HG03066 (cell line): ENCODE results near the gene DYNC1I2.
"Not testable (repeated sequence)": the region's sequence is repeated elsewhere in the genome, so short reads cannot be mapped to it uniquely, and the experiment has no call there.

Source experiments
- ATAC-seq: cut with Tn5 transposase; IDR thresholded peaks from one replicate; pipeline ENCODE4 v1.9.1; 2021; ENCODE audit warnings: low read depth; ENCODE audit not compliant: unreplicated experiment

DYNC1I2 gene

DNA sequence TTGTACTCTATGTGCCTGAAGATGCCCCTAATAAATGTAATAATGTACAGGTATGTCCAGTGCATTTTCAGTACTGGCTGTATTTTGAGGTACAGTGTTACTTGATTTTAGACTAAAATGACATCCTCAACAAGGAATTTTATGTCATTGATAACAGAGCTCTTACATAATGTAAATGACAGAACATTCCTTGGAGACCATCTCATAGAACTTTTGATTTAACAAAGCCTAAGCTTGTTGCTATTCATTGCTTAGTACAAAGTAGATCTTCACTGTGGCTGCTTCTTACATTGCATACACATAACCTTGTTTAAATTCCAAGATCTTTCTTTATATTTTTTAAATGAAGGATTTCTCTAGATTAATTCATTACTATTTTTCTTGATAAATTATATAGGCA lies 24.1 kb downstream of the DYNC1I2 start:
- ATAC-seq, result no peak

DNA sequence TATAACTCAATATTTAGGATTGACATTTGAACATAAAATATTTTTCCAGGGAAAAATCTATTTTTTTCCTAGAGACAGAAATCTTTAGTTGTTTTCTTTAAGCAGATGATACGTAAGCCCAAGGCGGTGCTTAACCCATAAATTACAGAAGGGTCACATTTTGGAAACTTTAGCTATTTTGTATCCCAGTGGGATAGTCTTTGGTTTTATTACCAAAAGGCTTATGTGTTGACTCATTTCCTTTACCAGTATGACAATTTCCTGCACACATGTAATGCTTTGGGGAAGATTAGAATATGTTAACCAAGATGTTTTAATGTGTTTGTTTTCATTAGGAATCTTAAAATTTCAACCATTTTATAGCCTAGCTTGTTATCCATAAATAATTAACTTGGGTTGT lies 24.8 kb downstream of the DYNC1I2 start:
- ATAC-seq, result no peak

DNA sequence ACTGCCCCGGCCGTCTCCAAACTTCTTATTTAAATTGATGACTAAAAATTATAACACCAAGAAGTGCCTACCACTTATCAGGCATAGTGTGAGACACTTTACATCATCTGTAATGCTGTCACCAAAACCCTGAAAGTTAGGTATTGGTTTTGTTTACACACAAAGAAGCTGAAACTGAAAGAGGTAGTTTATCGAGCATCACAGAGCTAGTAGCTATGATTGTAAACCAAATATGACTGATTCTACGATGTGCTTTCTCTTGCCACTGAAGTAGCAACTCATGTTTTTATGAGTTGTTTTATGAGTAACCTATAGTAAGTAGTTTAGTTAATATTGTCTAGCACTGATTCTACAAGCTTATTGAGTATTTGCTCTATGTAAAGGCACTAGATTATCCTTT lies 31.5 kb downstream of the DYNC1I2 start:
- peak; percentile 97 for ATAC-seq

DNA sequence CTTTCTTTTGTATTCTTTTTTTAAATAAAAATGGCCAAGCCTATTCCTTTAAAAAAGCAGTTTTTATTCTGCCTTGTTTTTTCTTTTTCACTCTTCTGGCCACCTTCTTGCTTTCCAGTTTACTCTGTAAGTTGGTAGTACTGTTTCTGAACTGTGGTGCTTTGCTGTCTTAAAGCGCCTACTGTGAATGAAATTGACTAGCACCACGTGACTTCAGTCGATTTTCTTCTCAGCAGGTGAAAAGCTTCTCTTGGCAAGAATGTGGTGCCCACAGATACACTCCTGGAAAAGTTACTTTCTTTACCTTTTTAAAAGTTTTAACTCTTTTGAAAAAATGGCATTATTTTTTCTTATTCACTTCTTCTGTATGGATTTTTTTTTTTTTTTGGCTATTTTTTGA lies 32.4 kb downstream of the DYNC1I2 start:
- no peak for ATAC-seq

DNA sequence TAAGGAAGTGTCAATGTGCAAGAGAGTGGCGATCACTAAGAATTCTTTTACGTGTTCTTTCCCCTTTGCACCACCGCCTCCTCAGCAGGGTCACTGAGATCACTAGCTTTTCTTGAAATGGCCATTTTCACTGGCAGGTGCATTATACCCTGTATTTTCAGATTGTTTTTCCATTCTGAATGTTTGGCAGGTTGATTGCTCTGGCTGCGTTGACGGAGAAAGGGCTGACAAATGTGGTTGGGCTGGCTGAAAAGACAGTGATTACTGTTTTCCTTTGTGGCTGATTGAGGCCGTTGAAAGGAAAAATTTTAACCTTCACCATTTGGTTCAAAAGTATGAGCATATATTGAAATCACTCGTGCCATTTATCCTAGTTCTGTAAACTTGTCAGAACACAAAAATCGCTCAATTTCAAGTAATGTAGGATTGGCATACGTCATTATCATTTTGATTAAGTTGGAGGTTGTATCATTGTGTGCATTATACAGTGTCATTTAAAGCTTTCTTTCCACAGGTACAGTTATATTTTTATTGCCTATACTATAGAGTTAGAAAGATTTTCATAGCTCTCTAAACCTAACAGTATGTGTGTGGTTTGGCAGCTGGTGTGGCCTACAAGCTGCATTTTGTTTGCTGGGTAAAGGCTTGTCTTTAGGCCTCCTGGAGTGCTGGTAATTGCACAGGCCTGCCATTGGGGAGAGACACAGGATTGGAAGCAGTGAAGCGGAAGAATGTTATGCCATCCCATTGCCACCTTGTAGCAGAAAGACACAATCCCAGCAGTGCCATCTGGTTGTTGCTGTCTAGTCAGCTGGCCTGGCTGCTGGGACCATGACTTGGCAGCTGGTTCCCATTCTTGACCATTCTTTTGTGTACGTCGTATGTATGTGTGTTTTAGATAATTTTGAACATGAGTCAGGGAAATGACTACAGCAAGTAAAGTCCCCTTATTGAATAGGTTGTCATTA lies 36.7 kb downstream of the DYNC1I2 start:
- ATAC-seq, result no peak

DNA sequence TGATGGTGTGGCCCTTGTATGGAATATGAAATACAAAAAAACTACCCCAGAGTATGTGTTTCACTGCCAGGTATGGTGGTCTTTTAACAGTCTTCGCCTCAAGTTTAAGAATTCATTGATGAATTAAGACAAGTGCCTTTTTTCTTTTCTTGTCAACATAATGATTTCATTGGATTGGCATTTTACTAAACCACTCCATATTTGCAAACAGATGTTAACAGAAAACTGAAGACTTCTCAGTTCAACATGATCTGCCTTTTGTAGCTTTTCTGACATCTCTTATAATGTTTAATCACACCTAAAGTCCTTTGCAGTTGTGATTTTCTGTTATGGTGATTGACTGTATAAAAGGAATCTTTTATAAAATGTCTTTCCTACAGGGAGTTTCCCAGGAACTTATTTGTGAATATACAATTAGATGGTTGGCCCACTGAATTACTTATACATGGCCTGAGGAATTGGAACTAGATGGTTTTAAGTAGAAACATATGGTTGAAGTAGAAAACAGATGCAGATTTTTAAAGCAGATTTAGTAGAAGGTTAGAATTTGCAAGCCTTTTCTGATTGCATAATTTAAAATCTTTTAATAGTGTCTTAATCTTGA lies 39.7 kb downstream of the DYNC1I2 start:
- no peak for ATAC-seq

DNA sequence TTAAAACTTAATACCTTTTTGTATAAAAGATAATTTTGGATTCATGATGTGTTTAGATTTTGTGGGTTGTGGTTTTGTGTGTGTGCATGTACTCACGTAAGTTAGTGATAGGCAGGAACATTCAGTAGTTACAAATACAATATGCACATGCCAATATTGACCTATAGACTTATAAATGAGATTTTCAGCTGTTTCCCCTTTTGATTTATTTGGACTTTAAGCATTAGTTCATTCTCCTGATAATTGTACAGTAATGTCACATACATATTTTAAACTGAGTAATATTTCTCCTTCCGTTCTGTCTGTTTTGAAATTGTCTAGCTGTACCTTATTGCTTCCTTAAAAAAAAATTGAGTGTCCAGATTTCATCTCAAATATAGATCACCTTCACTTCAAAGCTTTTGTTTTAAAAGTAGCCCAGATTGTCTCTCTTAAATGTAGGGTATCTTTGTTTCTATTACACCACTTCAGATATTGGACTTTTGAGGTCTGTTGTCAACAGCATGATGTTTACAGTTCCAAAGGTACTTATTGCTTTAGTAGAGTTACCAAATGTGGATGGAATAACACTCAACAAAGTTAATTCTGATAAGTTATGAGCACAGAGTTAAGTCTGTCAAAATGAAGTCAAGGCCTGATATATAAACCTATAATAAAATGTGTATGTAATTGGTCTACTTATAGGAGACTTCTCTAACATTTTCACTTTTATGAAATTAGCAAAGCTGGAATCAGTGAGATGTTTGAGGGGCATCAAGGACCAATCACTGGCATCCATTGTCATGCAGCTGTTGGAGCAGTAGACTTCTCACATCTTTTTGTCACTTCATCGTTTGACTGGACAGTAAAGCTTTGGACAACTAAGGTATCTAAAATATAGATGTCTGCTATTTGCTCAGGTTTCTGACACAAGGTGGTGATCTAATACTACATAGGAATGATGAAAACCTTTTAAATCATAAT lies 42.0 kb downstream of the DYNC1I2 start:
- no peak for ATAC-seq

DNA sequence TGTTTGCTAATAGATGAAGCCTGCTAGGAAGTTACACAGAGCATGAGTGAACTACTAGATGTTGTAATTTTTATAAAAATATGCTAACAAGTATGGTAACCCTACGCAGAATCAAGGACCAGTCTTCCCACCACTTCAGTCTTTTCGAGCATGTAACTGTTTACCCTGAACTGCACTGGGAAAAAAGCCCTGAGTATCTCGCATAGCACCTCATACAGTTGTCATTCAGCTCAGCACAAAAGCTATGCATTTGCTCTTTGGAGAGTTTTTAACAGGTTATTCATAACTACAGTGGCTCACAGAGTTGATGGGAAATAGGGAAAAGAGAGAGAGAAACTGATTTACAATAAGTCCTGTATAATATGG lies 42.7 kb downstream of the DYNC1I2 start:
- no peak for ATAC-seq

DNA sequence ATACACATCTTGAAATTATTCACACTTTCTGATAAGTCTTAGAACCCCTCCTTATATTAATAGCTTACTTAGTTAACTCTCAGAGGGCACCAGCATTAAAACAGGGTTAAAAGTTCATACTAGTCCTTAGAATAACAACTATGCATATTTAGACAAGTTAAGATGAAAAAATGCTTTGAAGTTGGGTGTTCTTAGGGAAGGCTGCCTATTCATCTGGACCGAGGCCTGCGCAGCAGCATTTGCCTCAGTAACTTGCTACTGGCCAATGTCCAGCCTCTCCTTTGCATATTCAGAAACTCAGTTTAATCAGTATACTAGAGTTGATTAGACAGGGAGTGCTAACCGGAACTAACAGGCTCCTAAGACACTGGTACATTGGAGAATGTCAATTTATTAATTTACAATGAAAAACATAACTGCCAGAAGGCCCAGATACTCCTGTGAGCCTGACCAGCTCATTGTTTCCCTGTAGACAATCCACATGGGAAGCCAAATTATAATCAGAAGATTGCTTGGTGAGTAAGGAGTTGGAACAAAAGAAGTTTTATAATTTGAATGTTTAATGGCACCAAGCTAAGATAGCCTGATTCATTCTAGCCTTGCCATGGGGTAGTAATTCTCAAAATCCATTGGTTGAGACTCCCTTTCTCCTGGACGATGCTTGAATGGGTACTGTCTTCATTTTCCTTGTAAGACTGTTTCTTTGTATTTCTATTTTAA lies 48.9 kb downstream of the DYNC1I2 start:
- no peak for ATAC-seq

DNA sequence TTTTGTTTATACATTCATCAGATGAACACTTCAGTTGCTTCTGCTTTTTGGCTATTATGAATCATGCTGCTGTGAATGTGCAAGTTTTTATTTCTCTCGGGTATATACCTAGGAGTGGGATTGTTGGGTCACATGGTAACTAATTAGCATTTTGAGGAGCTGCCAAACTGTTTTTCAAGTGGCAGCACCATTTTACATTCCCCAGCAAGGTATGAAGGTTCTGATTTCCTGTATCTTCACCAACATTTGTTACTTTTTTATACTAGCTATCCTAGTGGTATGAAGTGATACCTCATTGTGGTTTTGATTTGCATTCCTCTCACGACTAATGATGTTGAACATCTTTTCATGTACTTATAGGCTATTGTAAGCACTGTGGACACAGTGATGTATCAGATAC lies 53.9 kb downstream of the DYNC1I2 start:
- no peak for ATAC-seq

DNA sequence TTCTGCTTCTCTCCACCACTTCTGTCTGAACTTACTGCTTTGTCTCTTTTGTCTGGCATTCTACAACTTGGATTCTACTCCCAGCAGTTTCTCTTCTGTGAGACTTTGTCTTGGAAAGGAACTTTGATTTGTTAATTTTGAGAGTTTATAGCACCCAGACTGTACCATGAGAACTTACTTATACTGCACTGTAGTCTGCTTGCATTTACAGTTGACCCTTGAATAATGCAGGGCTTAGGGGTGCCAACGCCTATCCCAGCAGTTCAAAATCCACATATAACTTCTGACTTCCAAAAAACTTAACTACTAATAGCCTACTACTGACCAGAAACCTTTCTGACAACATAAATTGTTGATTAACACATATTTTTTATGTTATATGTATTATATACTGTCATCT lies 55.5 kb downstream of the DYNC1I2 start:
- no peak for ATAC-seq

DNA sequence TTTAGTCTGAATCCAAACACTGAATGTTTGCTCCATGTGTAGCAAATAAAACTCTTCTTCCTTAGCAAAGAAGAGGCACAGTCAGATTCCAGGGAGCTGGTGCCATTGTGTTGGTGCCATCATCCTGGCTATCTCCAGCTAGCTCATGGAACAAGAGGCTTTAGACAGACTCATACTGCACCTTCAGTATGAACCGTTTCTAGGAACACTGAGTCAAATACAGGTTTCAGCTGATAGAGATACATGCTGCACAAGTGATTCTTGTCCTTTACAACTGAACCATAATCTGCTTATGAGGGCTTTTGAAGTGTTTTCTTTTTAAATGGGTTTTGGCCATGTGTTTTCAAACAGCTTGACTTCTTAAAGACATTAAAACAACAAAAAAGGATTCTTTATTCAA lies 57.9 kb downstream of the DYNC1I2 start:
- ATAC-seq, result no peak

DNA sequence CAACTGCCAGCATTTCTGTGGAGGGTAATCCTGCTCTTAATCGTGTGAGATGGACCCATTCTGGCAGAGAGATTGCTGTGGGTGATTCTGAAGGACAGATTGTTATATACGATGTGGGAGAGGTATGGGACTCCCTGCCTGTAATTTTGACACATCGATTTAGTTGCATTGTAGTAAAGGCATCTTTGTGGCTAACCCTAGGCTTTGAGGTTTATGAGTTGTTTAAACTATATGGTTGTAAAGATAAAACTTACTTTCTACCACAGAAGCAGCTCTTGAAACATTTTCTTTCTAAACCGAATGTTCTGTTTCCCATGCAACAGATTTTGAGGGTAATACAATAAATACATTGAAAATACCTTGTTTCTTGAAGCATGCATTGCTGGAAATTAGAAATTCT lies 58.5 kb downstream of the DYNC1I2 start:
- no peak for ATAC-seq

DNA sequence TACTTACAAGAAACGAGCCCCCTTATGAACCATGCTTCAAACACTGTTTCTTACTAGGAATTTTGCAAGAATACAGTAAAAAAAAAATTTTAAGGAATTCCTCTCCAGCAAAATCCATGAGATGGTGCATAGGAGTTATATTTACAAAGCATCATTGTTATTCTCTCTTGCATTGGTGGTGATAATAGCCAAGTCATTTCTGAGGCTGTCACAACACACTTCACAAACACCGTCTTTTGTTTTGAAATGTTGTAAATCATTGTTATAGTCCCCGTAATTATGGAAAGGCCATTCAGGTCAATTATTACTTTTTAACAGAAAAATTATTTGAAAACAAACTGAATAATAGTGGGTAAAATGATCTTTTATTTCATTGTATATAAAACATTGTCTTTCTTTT lies 60.1 kb downstream of the DYNC1I2 start:
- ATAC-seq, result no peak

DNA sequence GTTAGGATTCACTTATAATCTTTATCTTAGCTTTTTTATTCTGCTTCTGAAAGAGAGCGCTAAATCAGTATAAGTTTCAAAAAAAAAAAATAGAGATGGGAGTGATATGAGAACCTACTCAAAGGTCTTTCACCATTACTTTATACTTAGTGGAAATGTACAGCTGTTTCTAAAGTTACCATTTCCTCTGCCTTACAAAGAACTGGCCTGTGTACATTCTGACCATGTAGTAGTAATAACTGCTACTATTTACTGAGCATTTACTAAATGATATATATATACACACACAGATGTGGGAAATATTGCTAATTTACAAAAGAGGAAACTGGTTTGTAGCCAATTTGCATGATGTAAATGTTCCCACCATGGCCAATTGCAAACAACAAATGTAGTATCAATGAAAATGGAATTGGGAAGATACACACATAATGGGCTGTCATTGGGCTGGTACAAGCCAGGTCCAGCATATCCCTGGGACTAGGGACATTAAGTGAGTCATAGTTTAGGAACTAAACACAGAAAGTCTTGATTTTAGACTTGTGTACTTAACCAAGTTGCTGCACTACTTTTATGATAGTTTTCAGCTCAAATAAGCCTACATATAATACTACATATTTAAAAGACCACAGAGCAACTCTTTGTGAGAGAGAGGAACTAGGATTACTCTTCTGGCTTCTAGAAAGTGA lies 67.1 kb downstream of the DYNC1I2 start:
- ATAC-seq, result no peak

DNA sequence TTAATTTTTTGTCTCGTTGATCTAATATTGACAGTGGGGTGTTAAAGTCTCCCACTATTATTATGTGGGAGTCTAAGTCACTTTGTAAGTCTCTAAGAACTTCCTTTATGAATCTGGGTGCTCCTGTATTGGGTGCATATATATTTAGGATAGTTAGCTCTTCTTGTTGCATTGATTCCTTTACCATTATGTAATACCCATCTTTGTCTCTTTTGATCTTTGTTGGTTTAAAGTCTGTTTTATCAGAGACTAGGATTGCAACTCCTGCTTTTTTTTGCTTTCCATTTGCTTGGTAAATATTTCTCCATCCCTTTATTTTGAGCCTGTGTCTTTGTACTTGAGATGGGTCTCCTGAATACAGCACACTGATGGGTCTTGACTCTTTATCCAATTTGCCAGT lies 71.5 kb downstream of the DYNC1I2 start:
- ATAC-seq, result not testable (repeated sequence)

DNA sequence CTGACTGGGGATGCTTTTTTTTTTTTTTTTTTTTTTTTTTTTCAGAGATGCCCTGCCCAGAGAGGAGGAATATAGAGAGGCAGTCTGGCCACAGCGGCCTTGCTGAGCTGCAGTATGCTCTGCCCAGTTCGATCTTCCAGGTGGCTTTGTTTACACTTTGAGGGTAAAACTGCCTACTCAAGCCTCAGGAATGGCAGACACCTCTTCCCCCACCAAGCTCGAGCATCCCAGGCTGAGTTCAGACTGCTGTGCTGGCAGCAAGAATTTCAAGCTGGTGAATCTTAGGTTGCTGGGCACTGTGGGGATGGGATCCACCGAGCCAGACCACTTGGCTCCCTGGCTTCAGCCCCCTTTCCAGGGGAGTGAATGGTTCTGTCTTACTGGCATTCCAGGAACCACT lies 73.9 kb downstream of the DYNC1I2 start:
- ATAC-seq, result not testable (repeated sequence)

DNA sequence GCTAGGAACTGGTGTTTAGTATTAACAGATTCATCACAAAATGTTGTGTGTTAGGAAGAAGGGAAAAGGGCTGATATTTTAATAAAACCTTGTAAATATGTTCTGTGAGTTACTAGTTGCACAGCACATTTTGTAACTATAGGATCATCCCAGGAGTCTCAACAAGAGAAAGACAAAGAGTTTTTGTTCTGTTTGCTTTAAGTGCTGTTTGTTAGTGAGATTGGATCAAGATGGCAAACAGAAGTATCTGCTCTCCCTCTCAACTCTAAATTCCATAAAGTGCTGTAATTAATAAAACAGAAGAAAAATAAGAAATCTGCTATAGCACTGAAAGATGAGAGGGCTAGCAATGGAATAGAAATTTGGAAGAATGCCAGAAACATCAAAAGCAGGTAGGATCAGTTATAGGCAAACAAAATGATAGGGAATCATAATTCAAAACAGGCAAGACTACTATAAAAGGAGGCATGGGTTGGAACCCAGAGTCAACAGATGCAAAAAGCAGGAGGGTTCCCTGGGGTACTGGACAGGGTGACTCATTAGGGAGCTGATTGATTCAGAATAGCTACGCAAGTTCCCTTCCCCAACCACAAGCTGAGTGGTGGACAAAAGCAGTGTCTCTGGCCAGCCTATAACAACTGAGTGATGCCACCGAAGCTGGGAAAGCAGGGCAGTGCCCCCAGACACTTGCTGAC lies 75.8 kb downstream of the DYNC1I2 start:
- no peak for ATAC-seq

DNA sequence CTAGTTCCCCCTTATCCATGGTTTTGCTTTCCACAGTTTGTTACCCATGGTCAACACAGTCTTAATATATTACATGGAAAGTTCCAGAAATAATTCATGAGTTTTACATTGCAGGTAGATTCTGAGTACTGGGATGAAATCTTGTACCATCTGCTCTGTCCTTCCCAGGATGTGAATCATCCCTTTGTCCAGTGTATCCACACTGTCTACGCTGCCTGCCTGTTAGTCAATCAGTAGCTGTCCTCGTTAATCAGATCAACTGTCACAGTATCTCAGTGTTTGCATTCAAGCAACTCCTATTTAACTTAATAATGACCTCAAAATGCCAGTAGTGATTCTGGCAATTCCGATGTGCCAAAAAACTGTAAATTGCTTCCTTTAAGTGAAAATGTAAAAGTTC lies 76.3 kb downstream of the DYNC1I2 start:
- ATAC-seq, result no peak
